ENCODE results near the gene HLA-DPB1. TPM values are rescaled to one million over a fixed set of nuclear protein-coding genes. Genes with fewer than 3 reads are reported as not detected.

HLA-DPB1 gene
- total RNA-seq, 2 experiments from 2014 or later, result 29.0 to 31.7 TPM

- no peaks in the 10 kb centered on the region for H3K4me1 ChIP-seq (ENCODE audit: insufficient read depth, low read length)
- H3K27me3 ChIP-seq (ENCODE audit: control insufficient read depth in 1 of 2, insufficient read depth in 2 of 2, low read length in 2 of 2), result peaks cover under 1 to 3% of the 10 kb centered on the region in 2 experiments
- no peaks in the 10 kb centered on the region for H3K36me3 ChIP-seq (ENCODE audit: insufficient read depth, low read length)
- no peak overlapping the region for H3K27ac ChIP-seq (ENCODE audit: low read depth in 1 of 2, low read length in 2 of 2)
- no peak overlapping the region for H3K4me3 Mint-ChIP-seq
- ATAC-seq (ENCODE audit: poor library complexity), result no peak
- no peak overlapping the region for H3K27ac Mint-ChIP-seq
- ChIA-PET CTCF (no interaction called here), POLR2A (no interaction called here)
- no peak for TF ChIP-seq CTCF (IDR thresholded peaks at IDR 0.05)
- DNase-seq, result no peak
- H3K9me3 Mint-ChIP-seq, result peaks cover 7% of the 10 kb centered on the region
- H3K9me3 ChIP-seq (ENCODE audit: control insufficient read depth in 1 of 2, insufficient read depth in 1 of 2, low read length in 2 of 2), result peaks cover 0 to 4% of the 10 kb centered on the region in 2 experiments
- no peak overlapping the region for H3K4me3 ChIP-seq (ENCODE audit: low read length)
- intact Hi-C loops (cut with DNase I, micrococcal nuclease), result no loop called here
- H3K36me3 Mint-ChIP-seq (ENCODE audit: low read depth), result no peaks in the 10 kb centered on the region
- peaks cover 21% of the 10 kb centered on the region for H3K27me3 Mint-ChIP-seq
- no peaks in the 10 kb centered on the region for H3K4me1 Mint-ChIP-seq (ENCODE audit: low read depth)
Measured at GRCh38 chr6:33040157-33040556, 35.6 kb upstream of the HLA-DPB1 start.

- Mint-ChIP-seq H3K9me3 (peaks cover 2% of the 10 kb centered on the region), H3K36me3 (ENCODE audit: low read depth) (no peaks in the 10 kb centered on the region), H3K4me1 (ENCODE audit: low read depth) (no peaks in the 10 kb centered on the region), H3K4me3 (no peak overlapping the region), H3K27ac (no peak overlapping the region), H3K27me3 (peaks cover 59% of the 10 kb centered on the region)
- H3K4me3 ChIP-seq (ENCODE audit: low read length), result no peak overlapping the region
- H3K27ac ChIP-seq (ENCODE audit: low read depth in 1 of 2, low read length in 2 of 2), result no peak overlapping the region
- ChIA-PET CTCF (no interaction called here), POLR2A (no interaction called here)
- H3K36me3 ChIP-seq (ENCODE audit: insufficient read depth, low read length), result no peaks in the 10 kb centered on the region
- peaks cover 8 to 13% of the 10 kb centered on the region in 2 experiments for H3K27me3 ChIP-seq (ENCODE audit: control insufficient read depth in 1 of 2, insufficient read depth in 2 of 2, low read length in 2 of 2)
- no peak for DNase-seq
- intact Hi-C loops (cut with DNase I, micrococcal nuclease), result no loop called here
- no peaks in the 10 kb centered on the region for H3K4me1 ChIP-seq (ENCODE audit: insufficient read depth, low read length)
- no peak for TF ChIP-seq CTCF (IDR thresholded peaks at IDR 0.05)
- no peaks in the 10 kb centered on the region for H3K9me3 ChIP-seq (ENCODE audit: control insufficient read depth in 1 of 2, insufficient read depth in 1 of 2, low read length in 2 of 2)
- no peak for ATAC-seq (ENCODE audit: poor library complexity)
Measured at GRCh38 chr6:33049323-33050013, 26.3 kb upstream of the HLA-DPB1 start.

- Histone ChIP-seq H3K27ac (ENCODE audit: low read depth in 1 of 2, low read length in 2 of 2) (no peak overlapping the region), H3K36me3 (ENCODE audit: insufficient read depth, low read length) (no peaks in the 10 kb centered on the region), H3K4me1 (ENCODE audit: insufficient read depth, low read length) (no peaks in the 10 kb centered on the region), H3K4me3 (ENCODE audit: low read length) (no peak overlapping the region), H3K9me3 (ENCODE audit: control insufficient read depth in 1 of 2, insufficient read depth in 1 of 2, low read length in 2 of 2) (no peaks in the 10 kb centered on the region), H3K27me3 (ENCODE audit: control insufficient read depth in 1 of 2, insufficient read depth in 2 of 2, low read length in 2 of 2) (peaks cover 8 to 12% of the 10 kb centered on the region in 2 experiments)
- Mint-ChIP-seq H3K4me1 (ENCODE audit: low read depth) (no peaks in the 10 kb centered on the region), H3K4me3 (no peak overlapping the region), H3K27ac (no peak overlapping the region), H3K27me3 (peaks cover 56% of the 10 kb centered on the region), H3K9me3 (no peaks in the 10 kb centered on the region), H3K36me3 (ENCODE audit: low read depth) (no peaks in the 10 kb centered on the region)
- intact Hi-C loops (cut with DNase I, micrococcal nuclease), result no loop called here
- ATAC-seq (ENCODE audit: poor library complexity), result no peak
- TF ChIP-seq CTCF (IDR thresholded peaks at IDR 0.05), result no peak
- ChIA-PET POLR2A (no interaction called here), CTCF (no interaction called here)
- no peak for DNase-seq
Measured at GRCh38 chr6:33050014-33050810, 25.6 kb upstream of the HLA-DPB1 start.

Data from CD4-positive, alpha-beta T cell (primary cell).